Liver (tissue), 3 donors: ENCODE data around the gene RABAC1.

Source experiments
- CTCF ChIP-seq: fragments of 150-350 bp; IDR thresholded peaks from 2 replicates; pipeline ENCODE4 v1.5.1; 2017; ENCODE audit warnings: improper control_type of control experiment, low read depth, low read length; ENCODE audit not compliant: missing input control
- JUND ChIP-seq, 2 donors: IDR thresholded peaks; 2 replicates each; pipeline ENCODE4 v1.6.1; 2016; ENCODE audit warnings: antibody characterized with exemption in 2 of 2
- donor health status: healthy.
- donor health status: healthy.

- TF ChIP-seq JUND (IDR thresholded peaks at IDR 0.05) (no peak), CTCF (no peak)
These were observed 36.2 kb upstream of the RABAC1 start for GRCh38 chr19:41994994-41995958.
